Measurements from ENCODE around the gene PSMB3.

DNA sequence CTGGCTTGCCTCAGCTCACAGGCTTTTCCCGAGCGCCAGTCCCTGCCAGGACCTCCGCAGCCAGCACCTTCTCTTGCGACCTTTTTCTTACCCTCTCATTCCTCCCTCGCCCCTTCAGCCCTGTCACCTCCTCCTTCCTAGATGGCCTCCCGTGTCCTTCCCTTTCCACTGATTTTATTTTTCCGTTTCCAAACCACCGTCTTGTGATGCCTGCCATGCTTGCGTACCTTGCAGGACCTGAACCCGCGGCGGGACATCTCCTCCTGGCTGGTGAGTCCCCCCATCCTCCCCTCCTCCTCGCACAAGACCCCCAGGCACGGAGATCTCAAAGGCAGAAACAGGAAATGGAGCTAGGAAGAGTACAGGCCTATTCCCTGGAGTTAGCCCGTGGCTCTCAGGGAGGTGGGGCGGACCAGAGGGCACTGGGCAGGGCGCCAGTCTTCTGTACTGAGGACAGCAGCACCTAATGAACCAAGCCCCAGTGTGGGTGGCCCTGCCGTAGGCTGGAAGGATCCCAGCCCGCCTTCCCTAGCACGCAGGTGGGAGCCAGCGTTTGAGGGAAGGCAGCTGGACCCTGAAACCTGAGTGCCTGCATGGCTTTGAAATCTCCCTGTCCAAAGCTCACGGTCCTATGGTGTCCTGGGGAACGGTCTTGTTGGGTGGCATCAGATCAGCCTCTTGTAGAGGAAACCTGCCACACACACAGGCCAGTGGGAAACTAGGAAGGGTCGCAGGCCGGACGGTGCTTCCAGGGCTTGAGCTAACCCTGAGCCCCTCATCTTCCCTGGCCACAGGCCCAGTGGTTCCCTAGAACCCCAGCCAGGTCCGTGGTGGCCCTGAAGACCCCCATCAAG, 21.8 kb upstream of the PSMB3 start:
- TF ChIP-seq, protein P1, sequence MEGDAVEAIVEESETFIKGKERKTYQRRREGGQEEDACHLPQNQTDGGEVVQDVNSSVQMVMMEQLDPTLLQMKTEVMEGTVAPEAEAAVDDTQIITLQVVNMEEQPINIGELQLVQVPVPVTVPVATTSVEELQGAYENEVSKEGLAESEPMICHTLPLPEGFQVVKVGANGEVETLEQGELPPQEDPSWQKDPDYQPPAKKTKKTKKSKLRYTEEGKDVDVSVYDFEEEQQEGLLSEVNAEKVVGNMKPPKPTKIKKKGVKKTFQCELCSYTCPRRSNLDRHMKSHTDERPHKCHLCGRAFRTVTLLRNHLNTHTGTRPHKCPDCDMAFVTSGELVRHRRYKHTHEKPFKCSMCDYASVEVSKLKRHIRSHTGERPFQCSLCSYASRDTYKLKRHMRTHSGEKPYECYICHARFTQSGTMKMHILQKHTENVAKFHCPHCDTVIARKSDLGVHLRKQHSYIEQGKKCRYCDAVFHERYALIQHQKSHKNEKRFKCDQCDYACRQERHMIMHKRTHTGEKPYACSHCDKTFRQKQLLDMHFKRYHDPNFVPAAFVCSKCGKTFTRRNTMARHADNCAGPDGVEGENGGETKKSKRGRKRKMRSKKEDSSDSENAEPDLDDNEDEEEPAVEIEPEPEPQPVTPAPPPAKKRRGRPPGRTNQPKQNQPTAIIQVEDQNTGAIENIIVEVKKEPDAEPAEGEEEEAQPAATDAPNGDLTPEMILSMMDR (IDR thresholded peaks at IDR 0.05; ENCODE audit: insufficient read depth, low read length), result no peak
- peak; percentile 35; the same call in 1 of the 2 replicates for TF ChIP-seq POLR2AphosphoS5 (IDR thresholded peaks at IDR 0.05; ENCODE audit: low read depth)
- no peak; the same call in 1 of the 2 replicates for TF ChIP-seq SPI1 (IDR thresholded peaks at IDR 0.05; ENCODE audit: borderline replicate concordance, low read depth)
- TF ChIP-seq GABPA (IDR thresholded peaks at IDR 0.05; ENCODE audit: low read depth), result no peak
- TF ChIP-seq, protein P2, sequence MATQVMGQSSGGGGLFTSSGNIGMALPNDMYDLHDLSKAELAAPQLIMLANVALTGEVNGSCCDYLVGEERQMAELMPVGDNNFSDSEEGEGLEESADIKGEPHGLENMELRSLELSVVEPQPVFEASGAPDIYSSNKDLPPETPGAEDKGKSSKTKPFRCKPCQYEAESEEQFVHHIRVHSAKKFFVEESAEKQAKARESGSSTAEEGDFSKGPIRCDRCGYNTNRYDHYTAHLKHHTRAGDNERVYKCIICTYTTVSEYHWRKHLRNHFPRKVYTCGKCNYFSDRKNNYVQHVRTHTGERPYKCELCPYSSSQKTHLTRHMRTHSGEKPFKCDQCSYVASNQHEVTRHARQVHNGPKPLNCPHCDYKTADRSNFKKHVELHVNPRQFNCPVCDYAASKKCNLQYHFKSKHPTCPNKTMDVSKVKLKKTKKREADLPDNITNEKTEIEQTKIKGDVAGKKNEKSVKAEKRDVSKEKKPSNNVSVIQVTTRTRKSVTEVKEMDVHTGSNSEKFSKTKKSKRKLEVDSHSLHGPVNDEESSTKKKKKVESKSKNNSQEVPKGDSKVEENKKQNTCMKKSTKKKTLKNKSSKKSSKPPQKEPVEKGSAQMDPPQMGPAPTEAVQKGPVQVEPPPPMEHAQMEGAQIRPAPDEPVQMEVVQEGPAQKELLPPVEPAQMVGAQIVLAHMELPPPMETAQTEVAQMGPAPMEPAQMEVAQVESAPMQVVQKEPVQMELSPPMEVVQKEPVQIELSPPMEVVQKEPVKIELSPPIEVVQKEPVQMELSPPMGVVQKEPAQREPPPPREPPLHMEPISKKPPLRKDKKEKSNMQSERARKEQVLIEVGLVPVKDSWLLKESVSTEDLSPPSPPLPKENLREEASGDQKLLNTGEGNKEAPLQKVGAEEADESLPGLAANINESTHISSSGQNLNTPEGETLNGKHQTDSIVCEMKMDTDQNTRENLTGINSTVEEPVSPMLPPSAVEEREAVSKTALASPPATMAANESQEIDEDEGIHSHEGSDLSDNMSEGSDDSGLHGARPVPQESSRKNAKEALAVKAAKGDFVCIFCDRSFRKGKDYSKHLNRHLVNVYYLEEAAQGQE (IDR thresholded peaks at IDR 0.05; ENCODE audit: insufficient replicate concordance, low read depth), result no peak
